OCI-LY7 (cell line): ENCODE data around the gene SLC25A21. TPM values are rescaled to one million over a fixed set of nuclear protein-coding genes. Genes with fewer than 3 reads are reported as not detected.

Source experiments
- BruUV-seq: library from RNA; stranded (reverse); fragments of 400-500 nt; replicated peaks from 2 replicates; lab custom pipeline; 2021; lab: Mats Ljungman, UMichigan
- CTCF ChIA-PET: fragments of 300-600 bp; sonication (Branson Sonifier 250); formaldehyde crosslinking; loops from one replicate; lab custom pipeline; 2022; ENCODE audit warnings: antibody characterized with exemption; ENCODE audit not compliant: unreplicated experiment; lab: Charles Lee
- POLR2A ChIA-PET: fragments of 300-600 bp; sonication (Branson Sonifier 250); formaldehyde crosslinking; loops from one replicate; lab custom pipeline; 2022; ENCODE audit warnings: antibody characterized with exemption; lab: Charles Lee
- DNase-seq: peaks from one replicate; pipeline ENCODE4 v3.0.0-alpha.2; 2015; ENCODE audit warnings: low spot score
- H2AFZ ChIP-seq: fragments of 200-600 bp; sonication (generic), shearing (Covaris generic); 2 replicates; pipeline ENCODE4 v1.6.1; 2014; ENCODE audit warnings: mild to moderate bottlenecking, antibody characterized with exemption, low read length, moderate library complexity
- H3K27ac ChIP-seq: fragments of 200-600 bp; sonication (generic); 2 replicates; pipeline ENCODE4 v1.5.1; 2014; ENCODE audit warnings: mixed run types, low read depth, mild to moderate bottlenecking, moderate library complexity, low read length, inconsistent platforms; ENCODE audit not compliant: poor library complexity, severe bottlenecking
- H3K36me3 ChIP-seq: fragments of 200-600 bp; sonication (generic); 2 replicates; pipeline ENCODE4 v1.6.1; 2014; ENCODE audit warnings: mild to moderate bottlenecking, antibody characterized with exemption, low read length, moderate library complexity, mixed read lengths; ENCODE audit not compliant: insufficient read depth
- H3K4me1 ChIP-seq: fragments of 200-600 bp; sonication (generic); 2 replicates; pipeline ENCODE4 v1.5.1; 2014; ENCODE audit warnings: mild to moderate bottlenecking, low read length; ENCODE audit not compliant: insufficient read depth, poor library complexity, severe bottlenecking
- H3K4me2 ChIP-seq: fragments of 200-600 bp; sonication (generic); 2 replicates; pipeline ENCODE4 v1.6.1; 2014; ENCODE audit warnings: mild to moderate bottlenecking, low read length
- H3K4me3 ChIP-seq: fragments of 200-600 bp; sonication (generic); 2 replicates; pipeline ENCODE4 v1.5.1; 2014; ENCODE audit warnings: mild to moderate bottlenecking, low read depth, low read length; ENCODE audit not compliant: poor library complexity, severe bottlenecking
- H3K79me2 ChIP-seq: fragments of 200-600 bp; sonication (generic); 2 replicates; pipeline ENCODE4 v1.6.1; 2016; ENCODE audit warnings: low read depth, mild to moderate bottlenecking, low read length, moderate library complexity, mixed read lengths; ENCODE audit not compliant: insufficient read depth
- H3K9me2 ChIP-seq: fragments of 200-600 bp; sonication (generic); 2 replicates; pipeline ENCODE4 v1.6.1; 2016; ENCODE audit warnings: mild to moderate bottlenecking, low read length, mixed read lengths; ENCODE audit not compliant: insufficient read depth
- H3K9me3 ChIP-seq: fragments of 200-600 bp; sonication (generic); 2 replicates; pipeline ENCODE4 v1.6.1; 2014; ENCODE audit warnings: mild to moderate bottlenecking, mixed run types, low read length, mixed read lengths
- H4K20me1 ChIP-seq: fragments of 200-600 bp; sonication (generic); 2 replicates; pipeline ENCODE4 v1.6.1; 2014; ENCODE audit warnings: mild to moderate bottlenecking, antibody characterized with exemption, low read length, moderate library complexity, mixed read lengths; ENCODE audit not compliant: insufficient read depth
- EZH2phosphoT487 ChIP-seq: fragments of 200-600 bp; sonication (generic); IDR thresholded peaks from 2 replicates; pipeline ENCODE4 v1.6.1; 2018; ENCODE audit warnings: low read depth, borderline replicate concordance, mild to moderate bottlenecking, mixed run types, antibody characterized with exemption, low read length, moderate library complexity, mixed read lengths
- intact Hi-C: fragments of 100-400 bp; cut with micrococcal nuclease; formaldehyde crosslinking; loops from one replicate; pipeline ENCODE4 v1.10.0; 2022; ENCODE audit not compliant: unreplicated experiment
- total RNA-seq, 2 experiments: library from RNA; depleted of rRNA in 1 of 2; stranded (reverse); fragments of >200 nt in 1 of 2; shearing (Covaris generic) in 1 of 2; gene quantifications; 2 replicates each; pipeline ENCODE4 v1.2.3, GENCODE V29; 2014 to 2022
- TF ChIP-seq, protein P1 (sequence below): fragments of 200-600 bp; sonication (generic); conservative IDR thresholded peaks from 2 replicates; pipeline ENCODE4 v1.5.1; 2014; ENCODE audit warnings: mild to moderate bottlenecking, antibody characterized with exemption, low read length, moderate library complexity, mixed read lengths

The SLC25A21 gene
- total RNA-seq, 2 experiments from 2014 or later, result not detected

DNA sequence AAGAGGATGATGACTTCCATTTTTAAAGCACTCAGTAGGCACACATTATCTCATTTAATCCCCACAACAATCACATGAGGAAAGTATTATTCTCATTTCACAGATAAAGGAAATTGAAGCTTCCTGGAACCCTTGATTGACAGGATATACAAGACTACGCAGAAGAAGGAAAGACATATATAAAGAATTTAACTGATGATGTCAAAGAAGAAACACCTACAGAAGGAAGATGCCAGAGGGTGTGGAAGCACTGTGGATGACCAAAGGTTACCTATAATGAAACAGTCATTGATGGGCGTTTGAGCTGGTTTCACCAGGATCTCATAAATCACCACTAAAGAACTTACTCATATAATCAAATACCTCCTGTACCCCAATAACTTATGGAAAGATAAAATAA is 197.4 kb downstream of the SLC25A21 start:
- intact Hi-C loops, result no loop called here

DNA sequence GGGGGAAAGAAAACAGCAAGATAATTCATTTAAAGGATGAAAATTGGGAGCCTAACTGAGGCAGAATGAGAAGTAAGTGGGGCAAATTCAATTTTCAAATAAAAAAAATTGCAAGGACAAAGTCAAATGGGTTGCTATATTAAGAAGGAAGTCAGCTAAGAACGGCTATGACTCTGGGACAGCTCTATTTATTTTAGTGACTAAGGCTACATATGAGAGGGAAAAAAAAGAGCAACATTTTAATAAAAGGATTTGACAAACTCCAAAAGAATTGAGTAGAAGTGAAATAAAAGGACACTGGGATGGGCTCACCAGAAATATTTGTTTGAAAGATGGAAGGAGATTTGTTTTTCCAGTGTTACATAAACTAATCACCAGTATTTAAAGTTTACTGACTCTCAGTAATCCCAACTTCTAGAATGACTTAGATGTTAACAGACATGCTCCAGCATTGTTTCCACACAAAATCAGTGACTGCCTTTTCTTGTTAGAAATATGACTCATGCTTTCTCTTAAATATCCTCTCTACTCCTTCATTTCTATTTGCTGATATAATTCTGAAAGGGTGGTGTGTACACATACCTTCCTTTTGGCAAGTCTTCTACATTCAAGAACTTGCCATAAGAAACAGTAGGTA is 198.5 kb downstream of the SLC25A21 start:
- intact Hi-C loops, result no loop called here
- Histone ChIP-seq H4K20me1 (no peaks in the 10 kb centered on the region), H3K4me1 (no peaks in the 10 kb centered on the region), H3K9me3 (no peaks in the 10 kb centered on the region), H3K4me3 (no peak overlapping the region), H3K9me2 (no peaks in the 10 kb centered on the region), H3K27ac (no peak overlapping the region), H2AFZ (no peak overlapping the region), H3K36me3 (no peaks in the 10 kb centered on the region), H3K4me2 (no peak overlapping the region), H3K79me2 (no peaks in the 10 kb centered on the region)
- ChIA-PET POLR2A (interaction anchor here (0.6 to 1.2 kb wide), 2 partner anchors 15 to 166 kb away, joined by 3 read pairs; no protein-coding TSS in a partner anchor), CTCF (no interaction called here)
- no peak for DNase-seq
- TF ChIP-seq, protein P1, sequence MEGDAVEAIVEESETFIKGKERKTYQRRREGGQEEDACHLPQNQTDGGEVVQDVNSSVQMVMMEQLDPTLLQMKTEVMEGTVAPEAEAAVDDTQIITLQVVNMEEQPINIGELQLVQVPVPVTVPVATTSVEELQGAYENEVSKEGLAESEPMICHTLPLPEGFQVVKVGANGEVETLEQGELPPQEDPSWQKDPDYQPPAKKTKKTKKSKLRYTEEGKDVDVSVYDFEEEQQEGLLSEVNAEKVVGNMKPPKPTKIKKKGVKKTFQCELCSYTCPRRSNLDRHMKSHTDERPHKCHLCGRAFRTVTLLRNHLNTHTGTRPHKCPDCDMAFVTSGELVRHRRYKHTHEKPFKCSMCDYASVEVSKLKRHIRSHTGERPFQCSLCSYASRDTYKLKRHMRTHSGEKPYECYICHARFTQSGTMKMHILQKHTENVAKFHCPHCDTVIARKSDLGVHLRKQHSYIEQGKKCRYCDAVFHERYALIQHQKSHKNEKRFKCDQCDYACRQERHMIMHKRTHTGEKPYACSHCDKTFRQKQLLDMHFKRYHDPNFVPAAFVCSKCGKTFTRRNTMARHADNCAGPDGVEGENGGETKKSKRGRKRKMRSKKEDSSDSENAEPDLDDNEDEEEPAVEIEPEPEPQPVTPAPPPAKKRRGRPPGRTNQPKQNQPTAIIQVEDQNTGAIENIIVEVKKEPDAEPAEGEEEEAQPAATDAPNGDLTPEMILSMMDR, result no peak
- no peak for TF ChIP-seq EZH2phosphoT487
- no TSS peak for BruUV-seq

More for the DNA sequence above, 197.4 kb downstream of the SLC25A21 start:
- no peak overlapping the region for H2AFZ ChIP-seq
- ChIA-PET CTCF (no interaction called here), POLR2A (no interaction called here)
- H3K79me2 ChIP-seq, result no peaks in the 10 kb centered on the region
- no peaks in the 10 kb centered on the region for H3K4me1 ChIP-seq
- no peak overlapping the region for H3K4me2 ChIP-seq
- no peak overlapping the region for H3K27ac ChIP-seq
- BruUV-seq, result no TSS peak
- no peaks in the 10 kb centered on the region for H3K36me3 ChIP-seq
- no peaks in the 10 kb centered on the region for H3K9me3 ChIP-seq
- no peak for DNase-seq
- TF ChIP-seq, protein P1, result no peak
- no peak for TF ChIP-seq EZH2phosphoT487
- no peaks in the 10 kb centered on the region for H4K20me1 ChIP-seq
- H3K9me2 ChIP-seq, result no peaks in the 10 kb centered on the region
- H3K4me3 ChIP-seq, result no peak overlapping the region

DNA sequence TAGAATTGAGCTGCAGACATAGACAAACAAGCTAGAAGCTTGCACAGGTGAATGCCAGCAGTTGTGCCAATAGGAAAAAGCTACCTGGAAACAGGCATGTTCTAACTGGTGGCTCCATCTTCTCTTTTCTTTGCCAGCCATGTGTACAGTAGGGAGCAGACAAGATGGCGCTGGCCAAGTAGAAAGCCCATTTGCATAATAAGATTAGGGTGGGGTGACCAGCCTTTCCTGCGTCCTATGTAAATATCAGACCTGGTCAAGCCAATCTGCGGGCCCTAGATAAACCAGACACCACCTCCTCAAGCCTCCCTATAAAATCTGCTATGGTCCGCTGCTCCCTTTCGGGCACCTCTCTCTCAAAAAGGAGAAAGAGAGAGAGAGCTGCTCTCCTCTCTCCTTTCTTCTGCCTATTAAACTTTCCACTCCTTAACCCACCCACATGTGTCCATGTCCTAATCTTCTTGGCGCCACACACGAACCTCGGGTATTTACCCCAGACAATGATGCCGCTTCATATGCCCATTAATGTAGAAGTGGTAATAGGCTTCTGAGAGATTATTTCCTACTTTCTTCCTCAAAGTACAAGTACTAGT is 201.0 kb downstream of the SLC25A21 start:
- no peak overlapping the region for H3K4me2 ChIP-seq
- no peaks in the 10 kb centered on the region for H3K4me1 ChIP-seq
- no peaks in the 10 kb centered on the region for H3K9me3 ChIP-seq
- POLR2A ChIA-PET, result interaction anchor here (0.6 kb wide), 1 partner anchor 472 kb away, joined by 4 read pairs; no protein-coding TSS in a partner anchor
- CTCF ChIA-PET, result no interaction called here
- TF ChIP-seq, protein P1, result no peak
- TF ChIP-seq EZH2phosphoT487, result no peak
- no peaks in the 10 kb centered on the region for H3K79me2 ChIP-seq
- intact Hi-C loops, result no loop called here
- H2AFZ ChIP-seq, result no peak overlapping the region
- no peak overlapping the region for H3K4me3 ChIP-seq
- no peaks in the 10 kb centered on the region for H3K9me2 ChIP-seq
- DNase-seq, result no peak
- H3K36me3 ChIP-seq, result no peaks in the 10 kb centered on the region
- no peaks in the 10 kb centered on the region for H4K20me1 ChIP-seq
- H3K27ac ChIP-seq, result no peak overlapping the region
- BruUV-seq, result no TSS peak
